Loucy (cell line): ENCODE data around the gene PEAK3.

ENCODE experiments used
- EZH2phosphoT487 ChIP-seq: fragments of 200-600 bp; IDR thresholded peaks from 2 replicates; pipeline ENCODE4 v1.6.1; 2018; ENCODE audit warnings: antibody characterized with exemption, mild to moderate bottlenecking, moderate library complexity, borderline replicate concordance
- TF ChIP-seq, protein P1 (sequence below): fragments of 200-600 bp; sonication (generic); conservative IDR thresholded peaks from 2 replicates; pipeline ENCODE4 v1.5.1; 2014; ENCODE audit warnings: mild to moderate bottlenecking, antibody characterized with exemption, low read length

DNA sequence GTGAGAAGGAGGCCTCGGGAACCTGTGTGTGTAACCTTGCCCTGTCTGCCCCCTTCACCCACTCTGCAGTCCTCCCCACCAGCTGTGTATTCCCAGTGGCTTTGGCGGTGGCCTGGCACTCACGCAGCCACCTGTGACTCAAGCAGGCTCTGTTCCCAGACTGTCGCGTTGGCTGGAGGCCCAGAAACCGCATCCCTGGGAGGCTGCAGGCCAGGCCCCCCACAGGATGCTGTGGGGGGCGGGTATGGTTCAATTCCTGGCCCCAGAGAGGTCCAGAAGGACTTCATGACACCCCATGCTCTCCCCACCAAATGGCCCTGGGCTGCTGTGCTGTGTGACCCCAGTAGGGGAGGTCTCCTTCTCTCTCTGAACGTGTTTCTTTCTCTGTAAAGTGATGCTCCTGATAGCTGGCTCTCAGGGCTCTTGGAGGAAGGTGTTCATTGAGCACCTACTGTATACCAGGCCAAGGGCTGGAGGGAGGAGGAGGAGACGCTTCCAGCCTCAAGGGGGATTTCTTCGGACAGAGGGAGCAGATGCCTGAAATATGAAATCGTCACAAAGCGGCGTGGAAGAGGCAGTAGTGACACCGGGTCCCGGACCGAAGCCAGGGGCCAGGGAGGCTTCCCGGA, 27.9 kb upstream of the PEAK3 start:
- TF ChIP-seq, protein P1, sequence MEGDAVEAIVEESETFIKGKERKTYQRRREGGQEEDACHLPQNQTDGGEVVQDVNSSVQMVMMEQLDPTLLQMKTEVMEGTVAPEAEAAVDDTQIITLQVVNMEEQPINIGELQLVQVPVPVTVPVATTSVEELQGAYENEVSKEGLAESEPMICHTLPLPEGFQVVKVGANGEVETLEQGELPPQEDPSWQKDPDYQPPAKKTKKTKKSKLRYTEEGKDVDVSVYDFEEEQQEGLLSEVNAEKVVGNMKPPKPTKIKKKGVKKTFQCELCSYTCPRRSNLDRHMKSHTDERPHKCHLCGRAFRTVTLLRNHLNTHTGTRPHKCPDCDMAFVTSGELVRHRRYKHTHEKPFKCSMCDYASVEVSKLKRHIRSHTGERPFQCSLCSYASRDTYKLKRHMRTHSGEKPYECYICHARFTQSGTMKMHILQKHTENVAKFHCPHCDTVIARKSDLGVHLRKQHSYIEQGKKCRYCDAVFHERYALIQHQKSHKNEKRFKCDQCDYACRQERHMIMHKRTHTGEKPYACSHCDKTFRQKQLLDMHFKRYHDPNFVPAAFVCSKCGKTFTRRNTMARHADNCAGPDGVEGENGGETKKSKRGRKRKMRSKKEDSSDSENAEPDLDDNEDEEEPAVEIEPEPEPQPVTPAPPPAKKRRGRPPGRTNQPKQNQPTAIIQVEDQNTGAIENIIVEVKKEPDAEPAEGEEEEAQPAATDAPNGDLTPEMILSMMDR: no peak
- no peak for TF ChIP-seq EZH2phosphoT487
